Retina (tissue), 1 donor: ENCODE measurements around the gene ABCC5.
"Not testable (repeated sequence)": the region's sequence is repeated elsewhere in the genome, so short reads cannot be mapped to it uniquely, and the experiment has no call there.

Source experiments
- DNase-seq: peaks from one replicate; pipeline ENCODE4 v3.0.0-alpha.2; 2016

ABCC5 gene

GRCh38 chr3:183884097-183884426 lies 133.6 kb downstream of the ABCC5 start:
- DNase-seq = no peak

GRCh38 chr3:183883291-183884096 lies 134.2 kb downstream of the ABCC5 start:
- DNase-seq = no peak

- no peak for DNase-seq
Measured at GRCh38 chr3:183880121-183880520, 137.6 kb downstream of the ABCC5 start.

GRCh38 chr3:183879243-183879642 lies 138.4 kb downstream of the ABCC5 start:
- DNase-seq = no peak

GRCh38 chr3:183878071-183878470 lies 139.6 kb downstream of the ABCC5 start:
- DNase-seq = no peak

GRCh38 chr3:183877227-183877626 lies 140.5 kb downstream of the ABCC5 start:
- not testable (repeated sequence) for DNase-seq

GRCh38 chr3:183875411-183875810 lies 142.3 kb downstream of the ABCC5 start:
- no peak for DNase-seq

- no peak for DNase-seq
Measured at GRCh38 chr3:183873914-183874313, 143.8 kb downstream of the ABCC5 start.

GRCh38 chr3:183871541-183871940 lies 146.1 kb downstream of the ABCC5 start:
- DNase-seq = no peak

GRCh38 chr3:183870563-183870962 lies 147.1 kb downstream of the ABCC5 start:
- DNase-seq = no peak
